OCI-LY7 (cell line): Measurements from ENCODE around the gene SOX8.

ENCODE experiments used
- EZH2phosphoT487 ChIP-seq: fragments of 200-600 bp; sonication (generic); IDR thresholded peaks from 2 replicates; pipeline ENCODE4 v1.6.1; 2018; ENCODE audit warnings: low read depth, borderline replicate concordance, mild to moderate bottlenecking, mixed run types, antibody characterized with exemption, low read length, moderate library complexity, mixed read lengths
- TF ChIP-seq, protein P1 (sequence below): fragments of 200-600 bp; sonication (generic); conservative IDR thresholded peaks from 2 replicates; pipeline ENCODE4 v1.5.1; 2014; ENCODE audit warnings: mild to moderate bottlenecking, antibody characterized with exemption, low read length, moderate library complexity, mixed read lengths

DNA sequence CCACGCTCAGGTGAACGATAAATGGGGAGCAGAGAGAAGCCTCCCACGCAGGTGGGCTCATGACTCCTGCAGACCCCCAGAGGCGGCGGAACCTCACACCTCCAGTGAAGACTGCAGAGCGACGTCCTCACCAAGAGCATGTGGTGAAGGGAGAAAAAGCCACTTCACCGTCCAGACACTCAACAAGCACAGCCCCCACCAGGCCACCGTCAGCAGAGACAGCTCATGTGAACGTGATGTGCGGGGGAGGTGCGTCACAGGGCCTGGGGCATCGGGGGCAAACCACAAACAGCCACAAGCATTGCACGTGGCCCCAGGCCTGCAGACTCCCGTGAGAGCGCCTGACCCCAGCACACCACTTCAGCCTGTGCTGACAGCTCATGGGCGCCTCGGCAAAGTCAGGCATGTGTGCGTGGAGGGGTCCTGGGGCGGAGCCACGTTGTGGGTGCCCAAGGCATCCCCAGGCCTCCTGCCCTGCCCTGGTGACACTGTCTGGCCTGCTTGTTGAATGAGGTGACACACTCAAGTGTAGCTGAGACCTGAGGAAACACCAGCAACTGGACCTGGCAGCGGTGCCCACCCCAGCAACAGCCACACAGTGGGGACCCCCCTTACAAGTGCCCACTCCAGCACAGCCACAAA lies 29.8 kb upstream of the SOX8 start:
- TF ChIP-seq EZH2phosphoT487 = no peak
- TF ChIP-seq, protein P1, sequence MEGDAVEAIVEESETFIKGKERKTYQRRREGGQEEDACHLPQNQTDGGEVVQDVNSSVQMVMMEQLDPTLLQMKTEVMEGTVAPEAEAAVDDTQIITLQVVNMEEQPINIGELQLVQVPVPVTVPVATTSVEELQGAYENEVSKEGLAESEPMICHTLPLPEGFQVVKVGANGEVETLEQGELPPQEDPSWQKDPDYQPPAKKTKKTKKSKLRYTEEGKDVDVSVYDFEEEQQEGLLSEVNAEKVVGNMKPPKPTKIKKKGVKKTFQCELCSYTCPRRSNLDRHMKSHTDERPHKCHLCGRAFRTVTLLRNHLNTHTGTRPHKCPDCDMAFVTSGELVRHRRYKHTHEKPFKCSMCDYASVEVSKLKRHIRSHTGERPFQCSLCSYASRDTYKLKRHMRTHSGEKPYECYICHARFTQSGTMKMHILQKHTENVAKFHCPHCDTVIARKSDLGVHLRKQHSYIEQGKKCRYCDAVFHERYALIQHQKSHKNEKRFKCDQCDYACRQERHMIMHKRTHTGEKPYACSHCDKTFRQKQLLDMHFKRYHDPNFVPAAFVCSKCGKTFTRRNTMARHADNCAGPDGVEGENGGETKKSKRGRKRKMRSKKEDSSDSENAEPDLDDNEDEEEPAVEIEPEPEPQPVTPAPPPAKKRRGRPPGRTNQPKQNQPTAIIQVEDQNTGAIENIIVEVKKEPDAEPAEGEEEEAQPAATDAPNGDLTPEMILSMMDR = no peak
